ENCODE data around the gene PLXNA4.

PLXNA4 gene

DNA sequence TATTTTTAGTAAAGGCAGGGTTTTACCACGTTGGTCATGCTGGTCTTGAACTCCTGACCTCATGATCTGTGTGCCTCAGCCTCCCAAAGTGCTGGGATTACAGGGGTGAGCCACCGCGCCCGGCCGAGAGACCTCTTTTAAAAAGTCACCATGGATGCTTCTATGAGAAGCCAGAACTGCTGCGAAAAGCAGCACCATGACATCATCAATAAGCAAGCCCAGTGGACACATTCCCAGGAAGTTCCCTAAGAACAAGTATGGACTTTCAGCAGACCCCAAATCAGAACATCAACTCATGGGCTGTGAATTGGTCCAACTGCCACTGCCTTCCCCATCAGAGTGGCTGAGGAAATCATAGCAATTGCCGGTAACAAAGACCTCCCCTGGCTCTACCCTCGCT is 93.4 kb downstream of the PLXNA4 start:
- FAIRE-seq = no peak
- TF ChIP-seq POLR2AphosphoS5 (IDR thresholded peaks at IDR 0.05; ENCODE audit: low read depth, low read length) = no peak
- no peak for TF ChIP-seq TAF1 (IDR thresholded peaks at IDR 0.05; ENCODE audit: borderline replicate concordance, low read depth, low read length)
- TF ChIP-seq POLR2A (IDR thresholded peaks at IDR 0.05; ENCODE audit: low read depth, low read length) = no peak
- no peak for DNase-seq (ENCODE audit: insufficient read length)

DNA sequence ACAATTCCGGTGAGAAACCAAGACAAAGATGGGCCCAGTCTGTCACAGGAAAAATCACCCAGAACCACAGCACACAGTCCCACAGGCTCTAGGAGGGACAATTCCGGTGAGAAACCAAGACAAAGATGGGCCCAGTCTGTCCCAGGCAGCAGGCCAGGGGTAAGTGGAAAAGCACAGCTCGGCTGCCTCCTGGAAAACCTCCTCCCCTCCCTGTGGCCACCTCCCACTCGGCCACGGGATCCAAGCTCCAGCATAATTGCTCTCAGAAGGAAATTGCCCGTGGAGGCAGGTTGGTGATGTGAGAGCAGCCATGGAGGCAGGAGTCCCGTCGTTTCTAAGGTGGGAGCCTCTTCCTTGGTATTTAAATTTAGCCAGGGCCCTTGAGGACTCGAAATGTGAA is 95.7 kb downstream of the PLXNA4 start:
- FAIRE-seq = no peak
- no peak for TF ChIP-seq TAF1 (IDR thresholded peaks at IDR 0.05; ENCODE audit: borderline replicate concordance, low read depth, low read length)
- TF ChIP-seq POLR2AphosphoS5 (IDR thresholded peaks at IDR 0.05; ENCODE audit: low read depth, low read length) = no peak
- TF ChIP-seq POLR2A (IDR thresholded peaks at IDR 0.05; ENCODE audit: low read depth, low read length) = no peak
- DNase-seq (ENCODE audit: insufficient read length) = no peak

DNA sequence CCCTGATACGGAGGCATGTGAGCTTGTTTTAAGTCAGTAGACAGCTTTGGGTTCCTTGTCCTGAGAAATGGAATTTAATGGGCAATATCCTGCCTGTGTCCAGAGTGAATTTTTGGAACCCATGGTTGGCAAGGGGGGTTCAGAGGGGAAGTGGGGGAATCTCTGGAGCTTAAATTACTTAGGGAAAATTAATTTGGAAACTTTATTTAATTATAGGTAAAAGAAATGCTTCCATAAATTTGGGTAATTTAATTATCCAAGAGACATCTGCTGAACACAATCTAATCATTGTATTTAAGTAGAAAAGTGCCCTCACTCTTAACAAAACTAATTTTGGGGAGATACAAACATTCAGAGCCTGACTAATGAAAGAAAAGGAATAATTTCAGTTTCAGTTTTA is 99.7 kb downstream of the PLXNA4 start:
- DNase-seq (ENCODE audit: insufficient read length) (no peak), FAIRE-seq (no peak)
- TF ChIP-seq POLR2AphosphoS5 (IDR thresholded peaks at IDR 0.05; ENCODE audit: low read depth, low read length) = no peak
- TF ChIP-seq TAF1 (IDR thresholded peaks at IDR 0.05; ENCODE audit: borderline replicate concordance, low read depth, low read length) = no peak
- TF ChIP-seq POLR2A (IDR thresholded peaks at IDR 0.05; ENCODE audit: low read depth, low read length) = no peak

DNA sequence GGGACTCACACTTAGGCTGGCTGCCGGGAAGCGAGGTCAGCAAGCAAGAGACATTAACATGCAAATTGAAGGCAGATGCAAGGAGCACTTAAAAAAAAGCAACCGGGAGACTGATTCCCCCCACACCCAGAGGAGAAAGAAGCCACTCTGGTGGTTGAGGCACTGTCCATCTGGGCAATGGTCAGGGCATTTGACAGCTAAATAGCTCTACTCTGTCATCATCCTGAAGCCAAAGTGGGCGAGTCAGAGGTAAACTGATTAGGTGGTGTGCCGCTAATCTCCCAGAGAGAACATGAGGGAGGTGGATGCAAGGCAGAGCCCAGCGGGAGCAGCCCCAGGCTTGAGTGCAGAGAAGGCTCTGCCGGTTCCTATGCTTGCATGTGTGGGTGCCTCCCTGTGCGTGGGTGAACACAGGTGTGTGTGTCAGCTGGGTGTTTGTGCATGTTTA is 100.6 kb downstream of the PLXNA4 start:
- DNase-seq (ENCODE audit: insufficient read length) (no peak), FAIRE-seq (no peak)
- no peak for TF ChIP-seq POLR2AphosphoS5 (IDR thresholded peaks at IDR 0.05; ENCODE audit: low read depth, low read length)
- no peak for TF ChIP-seq TAF1 (IDR thresholded peaks at IDR 0.05; ENCODE audit: borderline replicate concordance, low read depth, low read length)
- TF ChIP-seq POLR2A (IDR thresholded peaks at IDR 0.05; ENCODE audit: low read depth, low read length) = no peak

DNA sequence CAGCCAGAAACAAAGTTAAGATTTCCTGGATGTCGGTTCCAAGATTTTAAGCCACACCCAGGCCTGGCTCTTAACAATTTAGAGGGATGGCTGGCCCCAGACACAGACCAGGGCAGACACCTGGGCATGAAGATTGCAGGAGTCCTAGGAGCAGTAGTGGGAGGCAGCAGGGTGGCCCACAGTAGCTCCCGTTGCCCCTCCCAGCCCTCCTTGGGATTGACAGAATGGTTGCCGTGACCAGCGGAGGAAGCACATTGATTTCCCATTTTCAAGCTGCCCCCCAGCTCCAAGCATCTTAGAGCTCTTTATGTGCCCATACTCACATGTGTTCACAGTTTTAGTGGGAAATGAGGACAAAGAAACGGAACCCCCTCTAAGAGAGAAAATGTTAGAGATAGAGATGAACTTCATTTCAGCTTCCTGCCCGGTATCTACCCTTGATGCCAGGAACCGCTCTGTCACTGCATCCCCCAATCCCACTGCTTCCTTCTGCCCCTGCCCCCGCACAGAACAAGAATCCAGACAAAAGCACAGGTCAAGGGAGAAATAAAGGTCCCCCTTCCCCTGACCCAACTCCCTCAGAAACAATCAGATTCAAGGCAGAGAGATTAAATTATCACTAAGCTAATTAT is 101.1 kb downstream of the PLXNA4 start:
- DNase-seq (ENCODE audit: insufficient read length) = no peak
- FAIRE-seq = no peak

DNA sequence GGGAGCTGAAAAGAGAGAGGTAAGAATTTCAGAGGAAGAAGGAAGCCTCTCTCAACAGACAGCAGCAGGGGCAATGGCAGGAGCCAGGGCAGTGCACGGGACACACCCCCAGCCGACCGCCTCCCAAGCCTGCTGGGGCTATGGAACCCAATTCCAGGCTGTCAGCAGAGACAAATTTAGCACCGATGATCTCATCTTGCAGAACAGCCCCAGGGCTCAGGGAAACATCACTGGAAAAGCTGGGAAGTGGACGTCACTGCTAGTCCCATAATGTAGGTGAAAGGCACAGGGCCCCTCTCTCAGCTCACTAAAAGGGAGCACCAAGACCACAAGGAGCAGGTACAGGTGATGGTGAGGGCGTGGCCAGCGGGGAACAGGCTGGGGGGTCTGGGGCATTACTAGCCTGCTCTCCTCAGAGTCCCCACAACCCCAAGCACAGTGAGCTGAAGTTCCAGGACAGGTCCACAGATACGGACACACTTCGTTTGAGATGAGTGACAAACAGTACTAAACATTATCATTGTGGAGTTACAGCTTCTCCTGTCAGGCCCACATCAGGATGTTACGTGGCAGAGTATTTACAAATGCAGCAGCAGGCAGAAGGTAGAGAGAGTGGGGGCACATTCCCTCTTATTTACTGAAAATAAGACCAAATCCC is 103.7 kb downstream of the PLXNA4 start:
- FAIRE-seq (no peak), DNase-seq (ENCODE audit: insufficient read length) (no peak)
- no peak for TF ChIP-seq TAF1 (IDR thresholded peaks at IDR 0.05; ENCODE audit: borderline replicate concordance, low read depth, low read length)
- TF ChIP-seq POLR2AphosphoS5 (IDR thresholded peaks at IDR 0.05; ENCODE audit: low read depth, low read length) = no peak
- TF ChIP-seq POLR2A (IDR thresholded peaks at IDR 0.05; ENCODE audit: low read depth, low read length) = no peak

More for the DNA sequence above, 101.1 kb downstream of the PLXNA4 start:
- TF ChIP-seq POLR2A (IDR thresholded peaks at IDR 0.05; ENCODE audit: low read depth, low read length) = no peak

DNA sequence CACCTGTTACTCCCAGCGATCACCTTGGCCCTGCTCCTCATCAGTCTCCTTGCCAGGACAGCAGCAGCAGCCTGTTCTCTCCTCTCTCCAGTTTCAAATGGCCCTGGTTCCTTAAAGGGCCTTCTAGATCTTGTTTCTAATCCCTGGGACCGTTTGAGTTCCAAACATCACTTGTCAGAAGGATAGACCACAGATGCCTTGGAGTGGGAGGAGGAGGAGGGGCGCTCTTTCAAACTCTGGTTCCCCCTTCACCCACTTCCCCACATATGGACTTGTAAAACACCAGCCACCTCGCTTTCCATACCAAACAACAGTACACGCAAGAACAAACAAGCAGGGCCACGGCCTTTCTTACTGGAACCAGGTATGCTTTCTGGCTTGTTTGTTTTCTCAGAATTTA is 104.8 kb downstream of the PLXNA4 start:
- FAIRE-seq (no peak), DNase-seq (ENCODE audit: insufficient read length) (no peak)
- TF ChIP-seq POLR2A (IDR thresholded peaks at IDR 0.05; ENCODE audit: low read depth, low read length) (no peak), POLR2AphosphoS5 (IDR thresholded peaks at IDR 0.05; ENCODE audit: low read depth, low read length) (no peak), TAF1 (IDR thresholded peaks at IDR 0.05; ENCODE audit: borderline replicate concordance, low read depth, low read length) (no peak)

DNA sequence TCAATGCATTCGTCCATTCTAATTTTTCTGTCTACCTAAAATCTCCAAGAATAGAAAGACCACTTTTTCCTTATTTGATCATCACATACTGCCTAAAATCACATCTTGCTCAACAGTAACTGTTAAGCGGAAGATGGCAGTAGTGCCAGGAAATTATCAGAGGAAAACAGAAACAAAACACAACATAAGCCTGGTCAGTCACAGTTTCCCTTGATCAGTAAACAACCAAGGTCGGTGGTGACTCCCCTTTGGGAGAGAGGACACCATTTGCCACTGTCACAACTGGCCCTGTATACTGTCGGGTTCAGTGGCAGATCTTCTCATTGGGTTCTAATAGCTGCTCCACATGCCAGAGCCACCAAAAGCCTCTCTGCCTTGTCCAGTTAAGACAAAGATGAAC is 106.6 kb downstream of the PLXNA4 start:
- DNase-seq (ENCODE audit: insufficient read length) = no peak
- no peak for FAIRE-seq
- TF ChIP-seq POLR2A (IDR thresholded peaks at IDR 0.05; ENCODE audit: low read depth, low read length) = no peak
- no peak for TF ChIP-seq TAF1 (IDR thresholded peaks at IDR 0.05; ENCODE audit: borderline replicate concordance, low read depth, low read length)
- TF ChIP-seq POLR2AphosphoS5 (IDR thresholded peaks at IDR 0.05; ENCODE audit: low read depth, low read length) = no peak

DNA sequence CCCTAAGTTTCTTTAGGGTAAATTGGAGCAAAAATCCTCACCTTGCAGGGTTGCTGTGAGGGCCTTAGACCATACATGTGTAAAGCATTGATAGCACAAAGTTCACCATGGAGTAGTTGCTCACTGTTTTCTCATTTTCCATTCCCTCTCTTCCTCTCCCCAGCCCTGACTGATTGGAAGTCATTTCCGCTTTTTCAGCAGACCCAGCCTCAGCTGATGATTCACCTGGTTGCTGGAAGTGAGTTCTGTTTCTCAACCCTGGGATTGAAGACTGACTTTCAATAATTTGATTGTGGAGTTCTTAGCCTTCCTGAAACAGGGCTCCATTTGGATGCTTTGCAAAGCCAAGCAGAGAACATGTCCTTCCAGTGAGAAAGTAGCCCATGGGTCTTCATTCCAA is 107.0 kb downstream of the PLXNA4 start:
- TF ChIP-seq POLR2AphosphoS5 (IDR thresholded peaks at IDR 0.05; ENCODE audit: low read depth, low read length) = no peak
- no peak for TF ChIP-seq TAF1 (IDR thresholded peaks at IDR 0.05; ENCODE audit: borderline replicate concordance, low read depth, low read length)
- TF ChIP-seq POLR2A (IDR thresholded peaks at IDR 0.05; ENCODE audit: low read depth, low read length) = no peak
- DNase-seq (ENCODE audit: insufficient read length) (no peak), FAIRE-seq (no peak)

DNA sequence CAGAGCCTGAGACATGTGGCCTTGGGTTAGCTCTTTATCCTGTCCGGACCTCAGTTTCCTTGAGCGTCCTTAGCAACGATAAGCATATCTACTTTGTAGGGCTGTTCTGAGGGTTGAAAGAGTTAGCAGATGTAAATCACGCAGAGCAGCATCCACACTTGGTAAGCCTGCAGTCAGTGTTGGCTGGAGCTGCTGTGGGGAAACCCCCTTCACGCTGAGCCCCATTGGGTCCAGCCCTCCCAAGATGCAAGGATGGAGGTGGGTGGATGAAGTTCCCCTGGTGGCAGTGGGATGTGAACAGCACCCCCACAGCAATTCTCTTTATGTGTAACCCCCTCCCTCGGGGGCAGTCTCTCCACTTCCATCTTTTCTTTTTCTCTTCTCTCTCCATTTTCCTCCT is 109.9 kb downstream of the PLXNA4 start:
- FAIRE-seq = no peak
- no peak for DNase-seq (ENCODE audit: insufficient read length)
- no peak for TF ChIP-seq TAF1 (IDR thresholded peaks at IDR 0.05; ENCODE audit: borderline replicate concordance, low read depth, low read length)
- TF ChIP-seq POLR2AphosphoS5 (IDR thresholded peaks at IDR 0.05; ENCODE audit: low read depth, low read length) = no peak
- TF ChIP-seq POLR2A (IDR thresholded peaks at IDR 0.05; ENCODE audit: low read depth, low read length) = no peak

DNA sequence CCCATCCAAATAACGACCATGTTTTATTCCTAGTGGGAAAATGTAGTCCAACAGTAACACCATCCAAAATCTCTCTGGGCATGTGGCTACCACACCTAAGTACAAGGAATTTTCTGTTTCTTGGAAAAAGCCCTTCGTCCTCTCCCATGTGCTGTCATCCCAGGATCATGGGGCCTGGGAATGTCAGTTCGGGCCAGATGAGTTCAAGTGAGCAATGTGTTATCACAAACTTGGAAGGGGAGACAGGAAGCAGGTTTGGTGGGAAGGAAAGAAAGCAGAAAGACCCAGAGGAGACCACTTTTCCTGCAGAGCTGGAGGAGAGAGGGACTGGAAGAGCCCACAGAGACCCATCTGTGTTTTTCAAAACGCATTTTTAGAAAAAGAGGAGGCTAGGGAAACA is 110.8 kb downstream of the PLXNA4 start:
- TF ChIP-seq POLR2AphosphoS5 (IDR thresholded peaks at IDR 0.05; ENCODE audit: low read depth, low read length) (no peak), POLR2A (IDR thresholded peaks at IDR 0.05; ENCODE audit: low read depth, low read length) (no peak), TAF1 (IDR thresholded peaks at IDR 0.05; ENCODE audit: borderline replicate concordance, low read depth, low read length) (no peak)
- FAIRE-seq (no peak), DNase-seq (ENCODE audit: insufficient read length) (no peak)

DNA sequence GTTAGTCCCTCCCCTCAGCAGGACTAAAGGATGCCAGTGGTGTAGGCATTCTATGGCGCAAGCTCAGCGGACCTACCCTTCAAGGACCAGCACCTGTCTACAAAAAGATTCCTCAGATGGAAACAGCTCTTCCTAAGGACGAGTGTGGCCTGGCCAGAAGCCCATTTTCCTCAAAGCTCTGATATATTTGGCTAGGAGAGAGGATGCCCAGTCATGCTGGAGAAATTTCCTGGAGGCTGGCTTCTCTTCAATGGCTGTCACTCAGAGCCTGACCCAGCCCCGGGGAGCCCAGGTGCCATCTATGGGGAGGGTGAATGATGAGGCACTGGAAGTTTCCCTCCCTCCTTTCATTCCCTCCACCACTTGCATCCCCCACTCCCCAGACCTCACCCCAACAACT is 111.5 kb downstream of the PLXNA4 start:
- FAIRE-seq = no peak
- TF ChIP-seq TAF1 (IDR thresholded peaks at IDR 0.05; ENCODE audit: borderline replicate concordance, low read depth, low read length) (no peak), POLR2A (IDR thresholded peaks at IDR 0.05; ENCODE audit: low read depth, low read length) (no peak), POLR2AphosphoS5 (IDR thresholded peaks at IDR 0.05; ENCODE audit: low read depth, low read length) (no peak)
- DNase-seq (ENCODE audit: insufficient read length) = no peak

Measured in GM12892 (cell line).